ENCODE measurements around the gene DUS2. TPM values are rescaled to one million over a fixed set of nuclear protein-coding genes. Genes with fewer than 3 reads are reported as not detected.

The DUS2 gene
- polyA plus RNA-seq, 1 donor (not counting 4 experiments of a cell fraction or from before 2014, with no cell fraction given) = 22.9 TPM

- peak overlapping the region; percentile 63 for H2AFZ ChIP-seq (ENCODE audit: control insufficient read depth, low read length)
- no peaks in the 10 kb centered on the region for H4K20me1 ChIP-seq (ENCODE audit: control insufficient read depth, extremely low read depth, insufficient read depth, low read length)
- TF ChIP-seq, protein P1, sequence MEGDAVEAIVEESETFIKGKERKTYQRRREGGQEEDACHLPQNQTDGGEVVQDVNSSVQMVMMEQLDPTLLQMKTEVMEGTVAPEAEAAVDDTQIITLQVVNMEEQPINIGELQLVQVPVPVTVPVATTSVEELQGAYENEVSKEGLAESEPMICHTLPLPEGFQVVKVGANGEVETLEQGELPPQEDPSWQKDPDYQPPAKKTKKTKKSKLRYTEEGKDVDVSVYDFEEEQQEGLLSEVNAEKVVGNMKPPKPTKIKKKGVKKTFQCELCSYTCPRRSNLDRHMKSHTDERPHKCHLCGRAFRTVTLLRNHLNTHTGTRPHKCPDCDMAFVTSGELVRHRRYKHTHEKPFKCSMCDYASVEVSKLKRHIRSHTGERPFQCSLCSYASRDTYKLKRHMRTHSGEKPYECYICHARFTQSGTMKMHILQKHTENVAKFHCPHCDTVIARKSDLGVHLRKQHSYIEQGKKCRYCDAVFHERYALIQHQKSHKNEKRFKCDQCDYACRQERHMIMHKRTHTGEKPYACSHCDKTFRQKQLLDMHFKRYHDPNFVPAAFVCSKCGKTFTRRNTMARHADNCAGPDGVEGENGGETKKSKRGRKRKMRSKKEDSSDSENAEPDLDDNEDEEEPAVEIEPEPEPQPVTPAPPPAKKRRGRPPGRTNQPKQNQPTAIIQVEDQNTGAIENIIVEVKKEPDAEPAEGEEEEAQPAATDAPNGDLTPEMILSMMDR (optimal IDR thresholded peaks at IDR 0.05 in 1 of 3, IDR thresholded peaks at IDR 0.05 in 1 of 3, conservative IDR thresholded peaks at IDR 0.05 in 1 of 3; ENCODE audit: extremely low read depth in 1 of 3, insufficient read depth in 2 of 3, low read length in 3 of 3) = no peak
- peak overlapping the region; percentile 88 for H3K27ac ChIP-seq (ENCODE audit: control insufficient read depth, insufficient read depth, low read length)
- no peaks in the 10 kb centered on the region for H3K9me3 ChIP-seq (ENCODE audit: control insufficient read depth, low read depth, low read length)
- FAIRE-seq (no peak), DNase-seq (ENCODE audit: low read depth, low spot score) (no peak)
- H3K4me1 ChIP-seq (ENCODE audit: control insufficient read depth, extremely low read depth, insufficient read depth, low read length) = peaks cover 21% of the 10 kb centered on the region
- dilution Hi-C loops (cut with MboI; ENCODE audit: extremely low pct_ligation_motif_present, low sequenced_read_pairs) = no loop called here
- no peak overlapping the region for H3K4me3 ChIP-seq (ENCODE audit: control insufficient read depth in 2 of 3, extremely low read depth in 1 of 3, insufficient read depth in 2 of 3, low read depth in 1 of 3, low read length in 3 of 3)
- H3K9me1 ChIP-seq (ENCODE audit: control insufficient read depth, extremely low read depth, insufficient read depth, low read length) = no peaks in the 10 kb centered on the region
- H3K36me3 ChIP-seq (ENCODE audit: control insufficient read depth in 2 of 2, extremely low read depth in 1 of 2, insufficient read depth in 2 of 2, low read length in 2 of 2) = no peaks in the 10 kb centered on the region
- no peaks in the 10 kb centered on the region for H3K79me2 ChIP-seq (ENCODE audit: control insufficient read depth, insufficient read depth, low read length)
- no peaks in the 10 kb centered on the region for H3K27me3 ChIP-seq (ENCODE audit: control insufficient read depth, extremely low read depth, insufficient read depth, low read length)
- peak overlapping the region; percentile 69 for H3K9ac ChIP-seq (ENCODE audit: control insufficient read depth, extremely low read depth, insufficient read depth, low read length)
- H3K4me2 ChIP-seq (ENCODE audit: control insufficient read depth, extremely low read depth, insufficient read depth, low read depth, low read length) = peak overlapping the region; percentile 71
These were observed 17.9 kb upstream of the DUS2 start for GRCh38 chr16:68005211-68005610.

- Histone ChIP-seq H2AFZ (ENCODE audit: control insufficient read depth, low read length) (peak overlapping the region; percentile 90), H3K79me2 (ENCODE audit: control insufficient read depth, insufficient read depth, low read length) (no peaks in the 10 kb centered on the region), H3K4me1 (ENCODE audit: control insufficient read depth, extremely low read depth, insufficient read depth, low read length) (peaks cover 21% of the 10 kb centered on the region), H3K4me2 (ENCODE audit: control insufficient read depth, extremely low read depth, insufficient read depth, low read depth, low read length) (peak overlapping the region; percentile 71), H3K27me3 (ENCODE audit: control insufficient read depth, extremely low read depth, insufficient read depth, low read length) (no peaks in the 10 kb centered on the region), H3K9me1 (ENCODE audit: control insufficient read depth, extremely low read depth, insufficient read depth, low read length) (no peaks in the 10 kb centered on the region), H4K20me1 (ENCODE audit: control insufficient read depth, extremely low read depth, insufficient read depth, low read length) (no peaks in the 10 kb centered on the region), H3K9ac (ENCODE audit: control insufficient read depth, extremely low read depth, insufficient read depth, low read length) (peak overlapping the region; percentile 69), H3K27ac (ENCODE audit: control insufficient read depth, insufficient read depth, low read length) (peak overlapping the region; percentile 88), H3K36me3 (ENCODE audit: control insufficient read depth in 2 of 2, extremely low read depth in 1 of 2, insufficient read depth in 2 of 2, low read length in 2 of 2) (no peaks in the 10 kb centered on the region), H3K9me3 (ENCODE audit: control insufficient read depth, low read depth, low read length) (no peaks in the 10 kb centered on the region), H3K4me3 (ENCODE audit: control insufficient read depth in 2 of 3, extremely low read depth in 1 of 3, insufficient read depth in 2 of 3, low read depth in 1 of 3, low read length in 3 of 3) (peak overlapping the region in 1 of 3 experiments; percentile 34)
- FAIRE-seq (peak; percentile 83), DNase-seq (ENCODE audit: low read depth, low spot score) (no peak)
- dilution Hi-C loops (cut with MboI; ENCODE audit: extremely low pct_ligation_motif_present, low sequenced_read_pairs) = no loop called here
- TF ChIP-seq EZH2 (IDR thresholded peaks at IDR 0.05; ENCODE audit: low read length) = no peak
- TF ChIP-seq, protein P1 (optimal IDR thresholded peaks at IDR 0.05 in 1 of 3, IDR thresholded peaks at IDR 0.05 in 1 of 3, conservative IDR thresholded peaks at IDR 0.05 in 1 of 3; ENCODE audit: extremely low read depth in 1 of 3, insufficient read depth in 2 of 3, low read length in 3 of 3) = no peak
These were observed 17.2 kb upstream of the DUS2 start for GRCh38 chr16:68005786-68006286.
